WTC11 (cell line): ENCODE results near the gene ACACA. TPM values are rescaled to one million over a fixed set of nuclear protein-coding genes. Genes with fewer than 3 reads are reported as not detected.

Experiments used
- ATAC-seq: fragments of 200-7000 bp; cut with Tn5 transposase; 2 replicates; pipeline ENCODE4 v1.10.0; 2021; ENCODE audit warnings: mild to moderate bottlenecking, moderate library complexity
- CTCF ChIA-PET: fragments of 300-600 bp; sonication (Branson Sonifier 250); formaldehyde crosslinking; loops from one replicate; lab custom pipeline; 2021; ENCODE audit warnings: antibody characterized with exemption; lab: Charles Lee
- POLR2A ChIA-PET: fragments of 350-600 bp; sonication (Branson Sonifier 250); formaldehyde crosslinking; loops from one replicate; lab custom pipeline; 2021; ENCODE audit warnings: antibody characterized with exemption; lab: Charles Lee
- DNase-seq: peaks from one replicate; pipeline ENCODE4 v3.0.0; 2021; ENCODE audit warnings: low spot score
- H3K27ac Mint-ChIP-seq: 2 replicates; pipeline ENCODE4 v1.8.0; 2021; ENCODE audit warnings: mixed read lengths
- H3K27me3 Mint-ChIP-seq: 2 replicates; pipeline ENCODE4 v1.8.0; 2021; ENCODE audit warnings: low read depth, mild to moderate bottlenecking, moderate library complexity, mixed read lengths
- H3K36me3 Mint-ChIP-seq: 2 replicates; pipeline ENCODE4 v1.8.0; 2021; ENCODE audit warnings: mixed read lengths
- H3K4me1 Mint-ChIP-seq: 2 replicates; pipeline ENCODE4 v1.8.0; 2022; ENCODE audit warnings: mixed read lengths
- H3K4me3 Mint-ChIP-seq: 2 replicates; pipeline ENCODE4 v1.8.0; 2021; ENCODE audit warnings: mild to moderate bottlenecking, moderate library complexity, mixed read lengths
- H3K9me3 Mint-ChIP-seq: 2 replicates; pipeline ENCODE4 v1.8.0; 2021; ENCODE audit warnings: mixed read lengths
- CREB1 ChIP-seq: sonication (generic); formaldehyde crosslinking; IDR thresholded peaks from 2 replicates; pipeline ENCODE4 v1.8.0; 2023; ENCODE audit warnings: mild to moderate bottlenecking, missing genetic modification reagents
- ESRRA ChIP-seq: sonication (generic); formaldehyde crosslinking; IDR thresholded peaks from 2 replicates; pipeline ENCODE4 v1.8.1; 2022; ENCODE audit warnings: mild to moderate bottlenecking, missing genetic modification reagents, borderline replicate concordance
- GTF2I ChIP-seq: fragments of 250-450 bp; sonication (Bioruptor Pico); conservative IDR thresholded peaks from 2 replicates; pipeline ENCODE4 v1.4.0; 2021; ENCODE audit warnings: mild to moderate bottlenecking
- NR3C1 ChIP-seq: sonication (generic); formaldehyde crosslinking; conservative IDR thresholded peaks from 2 replicates; pipeline ENCODE4 v1.8.1; 2023; ENCODE audit warnings: low read depth, mild to moderate bottlenecking, missing genetic modification reagents
- STAT6 ChIP-seq: sonication (generic); formaldehyde crosslinking; conservative IDR thresholded peaks from 2 replicates; pipeline ENCODE4 v1.8.1; 2023; ENCODE audit warnings: mild to moderate bottlenecking, low read depth, missing genetic modification reagents, moderate library complexity
- TCF7 ChIP-seq: sonication (generic); formaldehyde crosslinking; IDR thresholded peaks from 2 replicates; pipeline ENCODE4 v1.8.0; 2022; ENCODE audit warnings: mild to moderate bottlenecking, low read depth, missing genetic modification reagents, moderate library complexity
- TEAD1 ChIP-seq: sonication (generic); formaldehyde crosslinking; IDR thresholded peaks from 2 replicates; pipeline ENCODE4 v1.8.0; 2022; ENCODE audit warnings: mild to moderate bottlenecking, missing genetic modification reagents
- TP53 ChIP-seq: sonication (generic); formaldehyde crosslinking; IDR thresholded peaks from 2 replicates; pipeline ENCODE4 v1.8.1; 2023; ENCODE audit warnings: mild to moderate bottlenecking, missing genetic modification reagents
- ZNF219 ChIP-seq: sonication (generic); formaldehyde crosslinking; IDR thresholded peaks from 2 replicates; pipeline ENCODE4 v1.8.0; 2023; ENCODE audit warnings: missing genetic modification reagents, mild to moderate bottlenecking, borderline replicate concordance
- total RNA-seq: library from RNA; stranded (reverse); gene quantifications from 3 replicates; pipeline ENCODE4 v1.2.3, GENCODE V29; 2021
- TF ChIP-seq, protein P1 (sequence below): sonication (generic); formaldehyde crosslinking; conservative IDR thresholded peaks from 2 replicates; pipeline ENCODE4 v1.8.1; 2022; ENCODE audit warnings: mild to moderate bottlenecking, missing genetic modification reagents
- TF ChIP-seq, protein P2 (sequence below): sonication (generic); formaldehyde crosslinking; IDR thresholded peaks from 2 replicates; pipeline ENCODE4 v1.8.0; 2023; ENCODE audit warnings: mild to moderate bottlenecking, missing genetic modification reagents
- TF ChIP-seq, protein P3 (sequence below): sonication (generic); formaldehyde crosslinking; IDR thresholded peaks from 2 replicates; pipeline ENCODE4 v1.8.0; 2023; ENCODE audit warnings: missing genetic modification reagents, mild to moderate bottlenecking, borderline replicate concordance

The ACACA gene
- total RNA-seq, 1 experiment from 2014 or later = 167 TPM

DNA sequence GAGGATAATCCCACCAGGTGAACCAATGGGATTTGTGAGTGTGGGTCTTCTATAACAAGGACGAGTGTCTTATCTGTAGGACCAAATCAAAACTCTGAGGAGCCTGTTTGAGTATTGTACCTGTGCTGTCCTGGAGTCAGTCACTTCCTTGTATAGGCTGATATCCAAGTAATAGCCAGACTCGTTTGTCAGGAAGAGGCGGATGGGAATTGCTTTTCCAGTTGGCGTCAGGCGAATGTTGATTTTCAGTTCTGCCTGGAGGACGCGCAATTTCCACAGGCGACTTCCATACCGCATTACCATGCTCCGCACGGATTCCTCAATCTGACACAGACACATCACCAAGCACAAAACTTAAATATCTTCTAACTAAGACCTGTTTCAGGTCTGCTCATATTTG lies 218.5 kb downstream of the ACACA start (continued):
- TF ChIP-seq TCF7 (no peak), TEAD1 (CRISPR knock-in tag) (no peak), ZNF219 (CRISPR knock-in tag) (no peak), GTF2I (CRISPR knock-in tag) (no peak), NR3C1 (CRISPR knock-in tag) (no peak)
- TF ChIP-seq, protein P1, sequence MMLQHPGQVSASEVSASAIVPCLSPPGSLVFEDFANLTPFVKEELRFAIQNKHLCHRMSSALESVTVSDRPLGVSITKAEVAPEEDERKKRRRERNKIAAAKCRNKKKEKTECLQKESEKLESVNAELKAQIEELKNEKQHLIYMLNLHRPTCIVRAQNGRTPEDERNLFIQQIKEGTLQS (CRISPR knock-in tag) = no peak

DNA sequence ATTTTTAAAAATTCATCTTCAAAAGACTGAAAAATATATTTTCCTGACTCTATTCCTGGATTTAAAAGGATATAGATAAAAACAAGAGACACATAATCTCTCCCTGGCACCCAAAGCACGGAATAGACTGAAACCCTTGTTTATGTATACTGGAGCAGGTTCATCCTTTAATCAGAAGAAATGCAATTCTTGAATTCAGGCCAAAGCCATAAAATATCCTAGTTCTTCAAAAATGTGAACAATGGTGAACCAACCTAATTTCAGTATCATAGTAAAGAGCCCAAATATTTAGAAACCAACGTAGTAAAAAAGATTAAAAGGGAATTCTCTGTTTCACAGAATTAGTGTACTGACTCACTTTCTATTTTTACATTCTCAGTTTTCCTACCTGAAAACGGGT lies 219.4 kb downstream of the ACACA start:
- H3K4me3 Mint-ChIP-seq = no peak overlapping the region
- ChIA-PET CTCF (interaction anchor here (1.1 kb wide), 1 partner anchor 13 kb away, joined by 6 read pairs; no protein-coding TSS in a partner anchor), POLR2A (interaction anchor here (0.6 kb wide), 1 partner anchor 517 kb away, joined by 4 read pairs; no protein-coding TSS in a partner anchor)
- peaks cover 3% of the 10 kb centered on the region; the same call in 1 of the 2 replicates for H3K4me1 Mint-ChIP-seq
- ATAC-seq = no peak
- H3K27me3 Mint-ChIP-seq = no peaks in the 10 kb centered on the region
- H3K27ac Mint-ChIP-seq = peak overlapping the region; percentile 1
- H3K9me3 Mint-ChIP-seq = no peaks in the 10 kb centered on the region
- DNase-seq = no peak
- H3K36me3 Mint-ChIP-seq = peaks cover 28% of the 10 kb centered on the region
- TF ChIP-seq CREB1 (CRISPR knock-in tag) = no peak
- TF ChIP-seq TEAD1 (CRISPR knock-in tag) = no peak
- TF ChIP-seq, protein P2, sequence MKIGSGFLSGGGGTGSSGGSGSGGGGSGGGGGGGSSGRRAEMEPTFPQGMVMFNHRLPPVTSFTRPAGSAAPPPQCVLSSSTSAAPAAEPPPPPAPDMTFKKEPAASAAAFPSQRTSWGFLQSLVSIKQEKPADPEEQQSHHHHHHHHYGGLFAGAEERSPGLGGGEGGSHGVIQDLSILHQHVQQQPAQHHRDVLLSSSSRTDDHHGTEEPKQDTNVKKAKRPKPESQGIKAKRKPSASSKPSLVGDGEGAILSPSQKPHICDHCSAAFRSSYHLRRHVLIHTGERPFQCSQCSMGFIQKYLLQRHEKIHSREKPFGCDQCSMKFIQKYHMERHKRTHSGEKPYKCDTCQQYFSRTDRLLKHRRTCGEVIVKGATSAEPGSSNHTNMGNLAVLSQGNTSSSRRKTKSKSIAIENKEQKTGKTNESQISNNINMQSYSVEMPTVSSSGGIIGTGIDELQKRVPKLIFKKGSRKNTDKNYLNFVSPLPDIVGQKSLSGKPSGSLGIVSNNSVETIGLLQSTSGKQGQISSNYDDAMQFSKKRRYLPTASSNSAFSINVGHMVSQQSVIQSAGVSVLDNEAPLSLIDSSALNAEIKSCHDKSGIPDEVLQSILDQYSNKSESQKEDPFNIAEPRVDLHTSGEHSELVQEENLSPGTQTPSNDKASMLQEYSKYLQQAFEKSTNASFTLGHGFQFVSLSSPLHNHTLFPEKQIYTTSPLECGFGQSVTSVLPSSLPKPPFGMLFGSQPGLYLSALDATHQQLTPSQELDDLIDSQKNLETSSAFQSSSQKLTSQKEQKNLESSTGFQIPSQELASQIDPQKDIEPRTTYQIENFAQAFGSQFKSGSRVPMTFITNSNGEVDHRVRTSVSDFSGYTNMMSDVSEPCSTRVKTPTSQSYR (CRISPR knock-in tag) = no peak
- TF ChIP-seq TP53 (CRISPR knock-in tag) = no peak
- TF ChIP-seq, protein P3, sequence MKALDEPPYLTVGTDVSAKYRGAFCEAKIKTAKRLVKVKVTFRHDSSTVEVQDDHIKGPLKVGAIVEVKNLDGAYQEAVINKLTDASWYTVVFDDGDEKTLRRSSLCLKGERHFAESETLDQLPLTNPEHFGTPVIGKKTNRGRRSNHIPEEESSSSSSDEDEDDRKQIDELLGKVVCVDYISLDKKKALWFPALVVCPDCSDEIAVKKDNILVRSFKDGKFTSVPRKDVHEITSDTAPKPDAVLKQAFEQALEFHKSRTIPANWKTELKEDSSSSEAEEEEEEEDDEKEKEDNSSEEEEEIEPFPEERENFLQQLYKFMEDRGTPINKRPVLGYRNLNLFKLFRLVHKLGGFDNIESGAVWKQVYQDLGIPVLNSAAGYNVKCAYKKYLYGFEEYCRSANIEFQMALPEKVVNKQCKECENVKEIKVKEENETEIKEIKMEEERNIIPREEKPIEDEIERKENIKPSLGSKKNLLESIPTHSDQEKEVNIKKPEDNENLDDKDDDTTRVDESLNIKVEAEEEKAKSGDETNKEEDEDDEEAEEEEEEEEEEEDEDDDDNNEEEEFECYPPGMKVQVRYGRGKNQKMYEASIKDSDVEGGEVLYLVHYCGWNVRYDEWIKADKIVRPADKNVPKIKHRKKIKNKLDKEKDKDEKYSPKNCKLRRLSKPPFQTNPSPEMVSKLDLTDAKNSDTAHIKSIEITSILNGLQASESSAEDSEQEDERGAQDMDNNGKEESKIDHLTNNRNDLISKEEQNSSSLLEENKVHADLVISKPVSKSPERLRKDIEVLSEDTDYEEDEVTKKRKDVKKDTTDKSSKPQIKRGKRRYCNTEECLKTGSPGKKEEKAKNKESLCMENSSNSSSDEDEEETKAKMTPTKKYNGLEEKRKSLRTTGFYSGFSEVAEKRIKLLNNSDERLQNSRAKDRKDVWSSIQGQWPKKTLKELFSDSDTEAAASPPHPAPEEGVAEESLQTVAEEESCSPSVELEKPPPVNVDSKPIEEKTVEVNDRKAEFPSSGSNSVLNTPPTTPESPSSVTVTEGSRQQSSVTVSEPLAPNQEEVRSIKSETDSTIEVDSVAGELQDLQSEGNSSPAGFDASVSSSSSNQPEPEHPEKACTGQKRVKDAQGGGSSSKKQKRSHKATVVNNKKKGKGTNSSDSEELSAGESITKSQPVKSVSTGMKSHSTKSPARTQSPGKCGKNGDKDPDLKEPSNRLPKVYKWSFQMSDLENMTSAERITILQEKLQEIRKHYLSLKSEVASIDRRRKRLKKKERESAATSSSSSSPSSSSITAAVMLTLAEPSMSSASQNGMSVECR (CRISPR knock-in tag) = no peak
- no peak for TF ChIP-seq STAT6 (CRISPR knock-in tag)
- TF ChIP-seq ESRRA (CRISPR knock-in tag) = no peak
- TF ChIP-seq, all 79 proteins: peak for 0
